ENCODE measurements around the gene KIR3DL2. TPM values are rescaled to one million over a fixed set of nuclear protein-coding genes. Genes with fewer than 3 reads are reported as not detected.

The KIR3DL2 gene
- total RNA-seq: not detected in 2 replicates

GRCh38 chr19:54850061-54850640, at the start of gene KIR3DL2:
Gene KIR3DL2 (plus strand): TSS chr19:54850443. CDS start chr19:54850476, 33 bp downstream.

GRCh38 chr19:54803410-54803809, 46.8 kb upstream of the KIR3DL2 start, which contains the start of gene KIR2DL4:
Gene KIR2DL4 (plus strand): TSS chr19:54803610. CDS start chr19:54803652, 42 bp downstream.

GRCh38 chr19:54816251-54816650, 34.0 kb upstream of the KIR3DL2 start, which contains the start of gene KIR3DL1:
Gene KIR3DL1 (plus strand): TSS chr19:54816468.

GRCh38 chr19:54832496-54832895, 17.7 kb upstream of the KIR3DL2 start, which contains the start of gene KIR2DS4:
Gene KIR2DS4 (plus strand): TSS chr19:54832676.

GRCh38 chr19:54873990-54874389, 23.7 kb downstream of the KIR3DL2 start, which contains the start of gene FCAR:
Gene FCAR (plus strand): TSS chr19:54874235. CDS start chr19:54874290, 55 bp downstream.

GRCh38 chr19:54905803-54906511, 55.7 kb downstream of the KIR3DL2 start, which contains the start of gene NCR1:
Gene NCR1 (plus strand): TSS chr19:54906148. CDS start chr19:54906188, 40 bp downstream.

Other genes with a start within 250 kb of the KIR3DL2 start
- not detected in 2 replicates for gene LILRB1, start 220.0 kb upstream of the KIR3DL2 start, total RNA-seq
- gene LILRB4, start 187.5 kb upstream of the KIR3DL2 start, total RNA-seq: not detected in 2 replicates
- not detected in 2 replicates for gene KIR3DL3, start 126.0 kb upstream of the KIR3DL2 start, total RNA-seq
- not detected in 2 replicates for gene KIR2DL3, start 111.9 kb upstream of the KIR3DL2 start, total RNA-seq
- gene KIR2DL1, start 80.7 kb upstream of the KIR3DL2 start, total RNA-seq: not detected in 2 replicates
- not detected in 2 replicates for gene KIR2DL4, start 46.8 kb upstream of the KIR3DL2 start, total RNA-seq
- not detected in 2 replicates for gene KIR3DL1, start 34.0 kb upstream of the KIR3DL2 start, total RNA-seq
- not detected in 2 replicates for gene KIR2DS4, start 17.8 kb upstream of the KIR3DL2 start, total RNA-seq
- gene FCAR, start 23.8 kb downstream of the KIR3DL2 start, total RNA-seq: not detected in 2 replicates
- not detected in 2 replicates for gene NCR1, start 55.7 kb downstream of the KIR3DL2 start, total RNA-seq
- gene NLRP7, start 97.1 kb downstream of the KIR3DL2 start, total RNA-seq: not detected in 2 replicates
- 0.20 and 0.23 TPM in 2 replicates for gene NLRP2, start 115.9 kb downstream of the KIR3DL2 start, total RNA-seq
- gene GP6, start 187.8 kb downstream of the KIR3DL2 start, total RNA-seq: 0.13 TPM in 1 of 2 replicates, not detected in the other
- 9.5 and 20.0 TPM in 2 replicates for gene RDH13, start 212.7 kb downstream of the KIR3DL2 start, total RNA-seq
- 0.07 and 0.96 TPM in 2 replicates for gene EPS8L1, start 225.4 kb downstream of the KIR3DL2 start, total RNA-seq